Stomach (tissue), 9 donors: ENCODE measurements around the gene EXOC3L2. TPM values are rescaled to one million over a fixed set of nuclear protein-coding genes. Genes with fewer than 3 reads are reported as not detected.

Experiments used
- DNase-seq, 2 donors: peaks; one replicate each; pipeline versions ENCODE4 v3.0.0 to v3.0.0-alpha.2; 2013 to 2019
- H3K27ac ChIP-seq, 5 donors: fragments of 200-600 bp in 4 of 5; sonication (generic) in 4 of 5; one replicate each; pipeline ENCODE4 v1.5.1; 2013 to 2019; ENCODE audit warnings: mild to moderate bottlenecking in 1 of 5, moderate library complexity in 1 of 5
- H3K27me3 ChIP-seq, 3 donors: fragments of 200-600 bp; sonication (generic); one replicate each; pipeline ENCODE4 v1.5.1; 2017 to 2019; ENCODE audit warnings: mixed run types in 1 of 3
- H3K36me3 ChIP-seq, 4 donors: fragments of 200-600 bp; sonication (generic); 1 replicate in 3 of 4; 2 replicates in 1 of 4; pipeline ENCODE4 v1.5.1; 2016 to 2019
- H3K4me1 ChIP-seq, 4 donors: fragments of 200-600 bp; sonication (generic); one replicate each; pipeline ENCODE4 v1.5.1; 2016 to 2019
- H3K4me3 ChIP-seq, 4 donors: fragments of 200-600 bp; sonication (generic) in 3 of 4; one replicate each; pipeline ENCODE4 v1.5.1; 2016 to 2019; ENCODE audit warnings: mild to moderate bottlenecking in 1 of 4
- H3K9me3 ChIP-seq, 4 donors: fragments of 200-600 bp; sonication (generic); one replicate each; pipeline ENCODE4 v1.5.1; 2016 to 2019
- EP300 ChIP-seq: sonication (generic); formaldehyde crosslinking; IDR thresholded peaks from one replicate; pipeline ENCODE4 v1.6.1; 2017; ENCODE audit warnings: antibody characterized with exemption
- POLR2A ChIP-seq, 4 donors: fragments of 450-650 bp; IDR thresholded peaks; one replicate each; pipeline ENCODE4 v1.6.1; 2016; ENCODE audit warnings: antibody characterized with exemption in 4 of 4, control low read depth in 2 of 4, mild to moderate bottlenecking in 1 of 4, moderate library complexity in 1 of 4
- POLR2AphosphoS5 ChIP-seq, 3 donors: sonication (generic); formaldehyde crosslinking; IDR thresholded peaks; one replicate each; pipeline ENCODE4 v1.6.1; 2016; ENCODE audit warnings: antibody characterized with exemption in 3 of 3
- WGBS, 5 donors: extraction: QIAGEN DNeasy Blood & Tissue Kit in 3 of 5; methylation state at CpG; one replicate each; pipeline versions ENCODE4 v1.1.5 to v1.1.7; 2013 to 2018; 5-methylcytosine and 5-hydroxymethylcytosine counted together
- intact Hi-C: fragments of 100-400 bp; cut with DNase I; formaldehyde crosslinking; loops from one replicate; pipeline ENCODE4 v1.15.1; 2023; ENCODE audit warnings: low total_unique reads
- polyA plus RNA-seq, 3 donors: library from polyadenylated mRNA; stranded (reverse); fragments of 200-250 nt; gene quantifications; one replicate each; pipeline ENCODE4 v1.2.3, GENCODE V29; 2013
- total RNA-seq, 5 donors: library from RNA; depleted of rRNA; stranded (reverse); fragments of >200 nt; gene quantifications; one replicate each; pipeline versions ENCODE4 v1.1.0 to v1.2.3, GENCODE V29; 2014 to 2016
- TF ChIP-seq, protein P1 (sequence below), 7 experiments: fragments of 450-650 bp in 4 of 7; fragments of 200-600 bp in 3 of 7; sonication (generic) in 3 of 7; IDR thresholded peaks; one replicate each; pipeline ENCODE4 v1.5.1; 2016 to 2019; ENCODE audit warnings: antibody characterized with exemption in 7 of 7, control low read depth in 2 of 7, mild to moderate bottlenecking in 1 of 7
- donor health status: healthy with polysubstance abuse.
- donor health status: Bipolar disorder and iron deficiency.
- donor health status: healthy.

The EXOC3L2 gene
- total and polyA plus RNA-seq, 8 donors, result 0.72 to 20.6 (median 1.3) TPM; not detected in 1

DNA sequence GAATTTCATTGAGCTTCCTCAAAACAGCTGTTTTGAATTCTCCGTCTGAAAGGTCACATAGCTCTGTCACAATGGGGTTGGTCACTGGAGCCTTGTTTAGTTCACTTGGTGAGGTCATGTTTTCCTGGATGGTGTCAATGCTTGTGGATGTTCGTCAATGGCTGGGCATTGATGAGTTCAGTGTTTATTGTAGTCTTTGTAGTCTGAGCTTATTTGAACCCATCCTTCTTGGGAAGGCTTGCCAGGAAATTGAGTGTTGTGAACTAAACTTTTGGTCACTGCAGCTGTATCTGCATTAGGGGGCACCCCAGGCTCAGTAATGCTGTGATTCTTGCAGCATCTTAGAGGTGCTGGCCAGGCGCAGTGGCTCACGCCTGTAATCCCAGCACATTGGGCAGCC is 44.6 kb downstream of the EXOC3L2 start:
- H3K9me3 ChIP-seq, result no peaks in the 10 kb centered on the region
- no peak overlapping the region for H3K4me3 ChIP-seq
- H3K4me1 ChIP-seq, result peaks cover 0 to 9% (median 7%) of the 10 kb centered on the region in 4 donors
- intact Hi-C loops, result no loop called here
- no peaks in the 10 kb centered on the region for H3K27me3 ChIP-seq
- H3K27ac ChIP-seq, result no peak overlapping the region
- peak; percentile 33 to 70 for DNase-seq
- 39 to 58% (median 47%) methylated on average over 4 of the region's 4 CpGs for WGBS, 5 donors
- TF ChIP-seq EP300, result no peak
- TF ChIP-seq, protein P1, sequence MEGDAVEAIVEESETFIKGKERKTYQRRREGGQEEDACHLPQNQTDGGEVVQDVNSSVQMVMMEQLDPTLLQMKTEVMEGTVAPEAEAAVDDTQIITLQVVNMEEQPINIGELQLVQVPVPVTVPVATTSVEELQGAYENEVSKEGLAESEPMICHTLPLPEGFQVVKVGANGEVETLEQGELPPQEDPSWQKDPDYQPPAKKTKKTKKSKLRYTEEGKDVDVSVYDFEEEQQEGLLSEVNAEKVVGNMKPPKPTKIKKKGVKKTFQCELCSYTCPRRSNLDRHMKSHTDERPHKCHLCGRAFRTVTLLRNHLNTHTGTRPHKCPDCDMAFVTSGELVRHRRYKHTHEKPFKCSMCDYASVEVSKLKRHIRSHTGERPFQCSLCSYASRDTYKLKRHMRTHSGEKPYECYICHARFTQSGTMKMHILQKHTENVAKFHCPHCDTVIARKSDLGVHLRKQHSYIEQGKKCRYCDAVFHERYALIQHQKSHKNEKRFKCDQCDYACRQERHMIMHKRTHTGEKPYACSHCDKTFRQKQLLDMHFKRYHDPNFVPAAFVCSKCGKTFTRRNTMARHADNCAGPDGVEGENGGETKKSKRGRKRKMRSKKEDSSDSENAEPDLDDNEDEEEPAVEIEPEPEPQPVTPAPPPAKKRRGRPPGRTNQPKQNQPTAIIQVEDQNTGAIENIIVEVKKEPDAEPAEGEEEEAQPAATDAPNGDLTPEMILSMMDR (IDR thresholded peaks at IDR 0.05), result peak in 2 of 7 experiments; percentile 16 to 38
- TF ChIP-seq POLR2AphosphoS5 (IDR thresholded peaks at IDR 0.05), result no peak
- no peak for TF ChIP-seq POLR2A (IDR thresholded peaks at IDR 0.05)
- no peaks in the 10 kb centered on the region for H3K36me3 ChIP-seq

DNA sequence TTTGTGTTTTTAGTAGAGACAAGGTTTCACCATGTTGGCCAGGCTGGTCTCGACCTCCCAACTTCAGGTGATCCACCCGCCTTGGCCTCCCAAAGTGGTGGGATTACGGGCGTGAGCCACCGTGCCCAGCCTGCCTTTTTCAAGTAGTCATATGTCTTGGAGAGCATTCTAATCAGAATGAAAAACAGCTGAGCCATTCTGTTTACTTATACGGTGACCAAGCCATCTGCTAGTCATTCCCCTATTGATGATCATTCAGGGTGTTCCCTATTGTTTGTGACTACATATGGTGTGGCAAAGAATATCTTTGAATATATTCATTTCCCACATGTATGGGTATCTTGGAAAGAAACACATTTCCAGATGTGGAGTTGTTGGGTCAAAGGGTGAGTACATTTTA is 49.4 kb downstream of the EXOC3L2 start:
- no peaks in the 10 kb centered on the region for H3K9me3 ChIP-seq
- H3K27ac ChIP-seq, result no peak overlapping the region
- TF ChIP-seq, protein P1 (IDR thresholded peaks at IDR 0.05), result no peak
- no peak for TF ChIP-seq POLR2AphosphoS5 (IDR thresholded peaks at IDR 0.05)
- TF ChIP-seq POLR2A (IDR thresholded peaks at IDR 0.05), result no peak
- no peak for TF ChIP-seq EP300
- no peaks in the 10 kb centered on the region for H3K4me1 ChIP-seq
- peaks cover 0 to 9% (median 0%) of the 10 kb centered on the region in 4 donors for H3K36me3 ChIP-seq
- WGBS, 5 donors, result 72 to 86% (median 78%) methylated on average over 6 of the region's 6 CpGs
- no peak overlapping the region for H3K4me3 ChIP-seq
- DNase-seq, result no peak
- no peaks in the 10 kb centered on the region for H3K27me3 ChIP-seq
- intact Hi-C loops, result no loop called here

DNA sequence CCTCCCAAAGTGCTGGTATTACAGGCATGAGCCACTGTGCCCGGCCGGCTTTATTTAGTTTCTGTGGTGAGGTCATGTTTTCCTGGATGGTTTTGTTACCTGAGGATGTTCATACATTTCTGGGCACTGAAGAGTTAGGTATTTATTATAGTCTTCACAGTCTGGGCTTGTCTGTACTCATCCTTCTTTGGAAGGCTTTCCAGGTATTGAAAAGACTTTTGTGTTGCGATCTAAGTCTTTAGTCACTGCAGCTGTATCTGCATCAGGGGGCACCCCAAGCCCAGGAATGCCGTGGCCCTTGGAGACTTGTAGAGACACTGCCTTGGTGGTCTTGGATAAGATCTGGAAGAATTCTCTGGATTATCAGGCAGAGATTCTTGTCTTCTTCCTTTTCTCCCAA is 53.8 kb downstream of the EXOC3L2 start:
- Histone ChIP-seq H3K36me3 (peaks cover 0 to 9% (median 0%) of the 10 kb centered on the region in 4 donors), H3K4me3 (no peak overlapping the region), H3K9me3 (no peaks in the 10 kb centered on the region), H3K27ac (no peak overlapping the region), H3K4me1 (peaks cover 0 to 5% (median 0%) of the 10 kb centered on the region in 4 donors), H3K27me3 (no peaks in the 10 kb centered on the region)
- no peak for TF ChIP-seq POLR2A (IDR thresholded peaks at IDR 0.05)
- TF ChIP-seq, protein P1 (IDR thresholded peaks at IDR 0.05), result no peak
- TF ChIP-seq POLR2AphosphoS5 (IDR thresholded peaks at IDR 0.05), result no peak
- TF ChIP-seq EP300, result no peak
- intact Hi-C loops, result no loop called here
- DNase-seq, result no peak
- WGBS, 5 donors, result 89 to 97% (median 94%) methylated on average over 4 of the region's 4 CpGs

DNA sequence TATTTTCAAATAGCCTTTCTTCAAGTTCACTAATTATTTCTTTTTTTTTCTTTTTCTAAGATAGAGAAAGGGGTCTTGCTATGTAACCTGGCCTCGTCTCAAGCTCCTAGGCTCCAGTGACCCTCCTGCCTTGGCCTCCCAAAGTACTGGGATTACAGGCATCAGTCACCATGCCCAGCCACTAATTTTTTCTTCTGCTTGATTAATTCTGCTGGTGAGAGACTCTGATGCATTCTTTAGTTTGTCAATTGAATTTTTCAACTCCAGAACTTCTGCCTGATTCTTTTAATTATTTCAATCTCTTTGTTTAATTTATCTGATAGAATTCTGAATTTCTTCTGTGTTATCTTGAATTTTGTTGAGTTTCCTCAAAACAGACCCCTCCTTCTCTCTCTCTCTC is 55.2 kb downstream of the EXOC3L2 start:
- WGBS, 5 donors, result 77 to 100% (median 97%) methylated on average over 1 of the region's 1 CpG
- TF ChIP-seq POLR2AphosphoS5 (IDR thresholded peaks at IDR 0.05) (no peak), POLR2A (IDR thresholded peaks at IDR 0.05) (no peak), EP300 (no peak)
- TF ChIP-seq, protein P1 (IDR thresholded peaks at IDR 0.05), result no peak

More for the DNA sequence above, 55.2 kb downstream of the EXOC3L2 start:
- H3K4me1 ChIP-seq, result peaks cover 0 to 5% (median 0%) of the 10 kb centered on the region in 4 donors
- intact Hi-C loops, result no loop called here
- no peak overlapping the region for H3K27ac ChIP-seq
- DNase-seq, result no peak
- H3K27me3 ChIP-seq, result no peaks in the 10 kb centered on the region
- H3K36me3 ChIP-seq, result peaks cover 0 to 9% (median 0%) of the 10 kb centered on the region in 4 donors
- no peak overlapping the region for H3K4me3 ChIP-seq
- H3K9me3 ChIP-seq, result no peaks in the 10 kb centered on the region
